Heart left ventricle (tissue), 13 donors: Measurements from ENCODE around the gene SLC43A2.

Source experiments
- CTCF ChIP-seq, 12 donors: fragments of 200-600 bp; sonication (generic) in 4 of 12; IDR thresholded peaks; one replicate each; pipeline versions ENCODE4 v1.5.0 to v1.8.0; 2018 to 2022; ENCODE audit warnings: antibody characterized with exemption in 12 of 12, mild to moderate bottlenecking in 5 of 12
- POLR2A ChIP-seq, 2 donors: fragments of 450-650 bp; IDR thresholded peaks; one replicate each; pipeline ENCODE4 v1.6.1; 2017; ENCODE audit warnings: antibody characterized with exemption in 2 of 2, mild to moderate bottlenecking in 2 of 2, moderate library complexity in 2 of 2
- donor health status: ischemic (EF 13 %, LVEDD 7.1; RV severe dilation, severe dysfunction).
- donor health status: DM: no; HTN: yes; CAD: no.
- donor health status: DM: no; HTN: no; CAD: no.
- donor health status: ischemic (EF 25% LVEDD 6.9; RV normal size, moderate dysfunction).
- donor health status: ischemic (EF 25% LVEDD 5.7; RV mildly dilated, moderate dysfunction).
- donor health status: ischemic (EF 35%, LVEDD 5.7; RV mildly dilated, moderate dysfunction).
- donor health status: nonischemic (EF 11% LVEDD 7.7; RV severe dilation, severe dysfunction).
- donor health status: DM: yes; HTN: yes; CAD: no.
- donor health status: PGD.
- donor health status: ischemic (EF 29% LVEDD 5.4; RV normal size, mild dysfunction).
- donor health status: nonischemic (EF 23%, LVEDD 6.1; RV moderate dilation, normal function).

- TF ChIP-seq CTCF (IDR thresholded peaks at IDR 0.05) (peak in 11 of 12 donors; percentile 31 to 66 (median 56)), POLR2A (IDR thresholded peaks at IDR 0.05) (peak in 1 of 2 donors; percentile 79)
Measured at GRCh38 chr17:1628856-1629503, 346 bp upstream of the SLC43A2 start.
